Esophagus (tissue), 2 donors: ENCODE measurements around the gene LARP4. TPM values are rescaled to one million over a fixed set of nuclear protein-coding genes. Genes with fewer than 3 reads are reported as not detected.
A peak's percentile ranks its signal among the peaks of the same experiment; 100 is the strongest.
"Not testable (repeated sequence)": the region's sequence is repeated elsewhere in the genome, so short reads cannot be mapped to it uniquely, and the experiment has no call there.

Source experiments
- H3K27ac ChIP-seq, 2 donors: one replicate each; pipeline ENCODE4 v1.5.1; 2013; ENCODE audit warnings: low read depth in 2 of 2, mild to moderate bottlenecking in 2 of 2, inconsistent platforms in 1 of 2, low read length in 1 of 2, moderate library complexity in 1 of 2
- H3K27me3 ChIP-seq, 2 donors: one replicate each; pipeline ENCODE4 v1.6.1; 2013; ENCODE audit warnings: low read length in 2 of 2, control low read depth in 1 of 2, mild to moderate bottlenecking in 1 of 2; ENCODE audit not compliant: insufficient read depth in 2 of 2, control insufficient read depth in 1 of 2
- H3K36me3 ChIP-seq, 2 donors: one replicate each; pipeline ENCODE4 v1.6.1; 2013; ENCODE audit warnings: low read length in 1 of 2; ENCODE audit not compliant: control insufficient read depth in 2 of 2, insufficient read depth in 2 of 2
- H3K4me1 ChIP-seq, 2 donors: one replicate each; pipeline ENCODE4 v1.6.1; 2013; ENCODE audit warnings: low read length in 1 of 2; ENCODE audit not compliant: control insufficient read depth in 2 of 2, insufficient read depth in 2 of 2
- H3K4me3 ChIP-seq, 2 donors: one replicate each; pipeline ENCODE4 v1.5.1; 2013; ENCODE audit warnings: low read length in 2 of 2, mild to moderate bottlenecking in 2 of 2, low read depth in 1 of 2, moderate library complexity in 1 of 2
- H3K9me3 ChIP-seq, 2 donors: one replicate each; pipeline ENCODE4 v1.6.1; 2013; ENCODE audit warnings: mild to moderate bottlenecking in 2 of 2, low read depth in 1 of 2, low read length in 1 of 2, moderate library complexity in 1 of 2; ENCODE audit not compliant: control insufficient read depth in 2 of 2, insufficient read depth in 1 of 2
- WGBS, 2 donors: extraction: QIAGEN DNeasy Blood & Tissue Kit; methylation state at CpG; one replicate each; pipeline ENCODE4 v1.1.7; 2013; 5-methylcytosine and 5-hydroxymethylcytosine counted together
- polyA plus RNA-seq, 2 donors: library from polyadenylated mRNA; stranded (reverse); fragments of 200-250 nt; gene quantifications; one replicate each; pipeline ENCODE4 v1.2.3, GENCODE V29; 2013
- donor health status: healthy with polysubstance abuse.
- donor health status: Bipolar disorder and iron deficiency.

LARP4 gene
- polyA plus RNA-seq, 2 donors: 7.5 to 8.1 TPM

DNA sequence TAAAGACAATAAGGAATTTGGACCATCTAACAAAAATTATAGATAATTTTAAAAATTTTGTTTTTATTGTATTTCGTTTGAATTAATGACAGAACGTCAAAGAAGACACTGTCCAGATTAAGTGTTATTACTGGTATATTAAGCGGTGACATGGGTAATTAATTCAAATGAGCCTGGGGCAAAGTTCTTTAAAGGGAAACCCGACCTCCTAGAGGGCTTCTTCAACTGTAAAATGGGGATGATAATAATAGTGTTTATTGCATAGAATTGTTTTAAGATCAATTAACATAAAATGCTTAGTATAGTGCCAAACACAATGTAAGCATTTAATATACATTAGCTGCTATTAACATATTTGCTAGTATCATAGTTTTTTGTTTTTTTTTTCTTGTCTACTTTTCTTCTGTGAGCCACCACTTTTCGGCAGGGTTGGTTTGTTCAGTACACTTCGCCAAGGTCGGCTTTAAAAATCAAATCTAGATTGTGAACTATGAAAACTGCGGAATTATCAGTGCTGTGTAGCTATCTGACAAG, 514 bp upstream of the LARP4 start:
- H3K4me1 ChIP-seq: no peaks in the 10 kb centered on the region
- no peaks in the 10 kb centered on the region for H3K36me3 ChIP-seq
- peak overlapping the region; percentile 88 to 97 for H3K4me3 ChIP-seq
- 20 to 22% methylated on average over 8 of the region's 8 CpGs for WGBS, 2 donors
- H3K9me3 ChIP-seq: no peaks in the 10 kb centered on the region
- no peaks in the 10 kb centered on the region for H3K27me3 ChIP-seq
- H3K27ac ChIP-seq: peak overlapping the region; percentile 85 to 91

DNA sequence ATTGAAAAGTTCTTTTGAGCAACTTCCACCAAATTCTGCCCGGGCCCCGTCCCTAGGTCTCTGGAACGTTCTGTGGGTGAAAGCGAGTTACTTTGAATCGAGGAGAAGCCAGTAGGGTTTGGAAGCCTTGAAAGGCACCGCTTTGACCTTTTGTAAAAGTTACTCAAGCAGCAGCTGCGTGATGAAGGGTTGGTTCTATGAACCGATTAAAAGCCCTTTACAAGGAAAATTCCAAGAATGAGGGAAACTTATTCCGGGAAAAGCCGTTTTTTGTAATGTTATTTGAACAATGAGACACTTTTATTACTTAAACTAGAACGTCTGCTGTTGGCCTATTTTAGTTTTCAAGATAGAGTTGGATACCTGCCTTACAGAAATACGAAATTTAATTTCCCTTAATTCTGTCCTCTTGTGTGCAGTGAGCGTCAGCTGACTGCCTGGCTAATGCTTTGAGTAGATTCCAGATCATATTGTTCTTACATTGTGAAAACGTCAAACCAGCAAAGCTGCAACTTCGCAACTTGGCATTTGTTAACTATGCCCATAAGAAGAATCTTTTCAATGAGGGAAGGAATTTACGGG, 906 bp downstream of the LARP4 start:
- 1% methylated on average over 16 of the region's 16 CpGs for WGBS, 2 donors
- Histone ChIP-seq H3K4me3 (peak overlapping the region; percentile 88 to 97), H3K9me3 (no peaks in the 10 kb centered on the region), H3K27me3 (no peaks in the 10 kb centered on the region), H3K27ac (peak overlapping the region; percentile 91 to 99), H3K36me3 (no peaks in the 10 kb centered on the region), H3K4me1 (no peaks in the 10 kb centered on the region)

DNA sequence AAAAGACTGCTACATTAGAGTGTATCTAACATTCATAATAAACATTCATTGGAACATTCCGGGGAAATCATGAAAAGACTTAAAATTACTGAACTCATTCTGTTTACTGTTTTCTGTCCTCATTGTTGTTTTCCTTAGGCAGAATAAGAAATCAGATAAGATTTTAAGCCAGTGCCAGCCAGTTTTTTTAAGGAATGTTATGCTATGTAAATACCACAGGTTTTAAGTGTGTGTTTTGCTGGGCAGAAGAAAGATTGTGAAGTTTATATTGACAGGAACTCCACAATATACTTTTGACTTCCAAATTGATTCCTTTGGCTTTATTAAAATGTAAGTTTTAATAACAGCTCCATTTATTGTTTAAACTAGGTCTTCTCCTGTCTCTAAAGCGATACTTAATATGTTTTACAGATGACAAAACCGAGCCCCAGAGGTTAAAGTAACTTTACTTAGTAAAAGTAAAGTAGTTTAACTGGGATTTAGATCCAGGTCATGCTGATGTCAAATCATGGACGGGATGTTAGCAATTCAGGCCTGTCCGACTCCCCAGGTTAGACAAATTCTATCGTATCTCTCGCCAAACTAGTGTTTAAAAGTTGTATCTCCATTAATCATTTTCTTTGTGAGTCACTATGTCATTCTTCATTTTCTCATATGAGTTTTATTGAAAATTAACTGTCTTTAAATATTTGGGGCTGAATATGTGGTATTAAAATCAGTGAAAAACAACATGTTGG, 1.7 kb downstream of the LARP4 start:
- H3K4me3 ChIP-seq: peak overlapping the region in 1 of 2 donors; percentile 97
- no peaks in the 10 kb centered on the region for H3K4me1 ChIP-seq
- H3K27ac ChIP-seq: peak overlapping the region in 1 of 2 donors; percentile 60
- WGBS, 2 donors: 13 to 17% methylated on average over 7 of the region's 7 CpGs
- no peaks in the 10 kb centered on the region for H3K27me3 ChIP-seq
- H3K36me3 ChIP-seq: no peaks in the 10 kb centered on the region
- H3K9me3 ChIP-seq: no peaks in the 10 kb centered on the region

DNA sequence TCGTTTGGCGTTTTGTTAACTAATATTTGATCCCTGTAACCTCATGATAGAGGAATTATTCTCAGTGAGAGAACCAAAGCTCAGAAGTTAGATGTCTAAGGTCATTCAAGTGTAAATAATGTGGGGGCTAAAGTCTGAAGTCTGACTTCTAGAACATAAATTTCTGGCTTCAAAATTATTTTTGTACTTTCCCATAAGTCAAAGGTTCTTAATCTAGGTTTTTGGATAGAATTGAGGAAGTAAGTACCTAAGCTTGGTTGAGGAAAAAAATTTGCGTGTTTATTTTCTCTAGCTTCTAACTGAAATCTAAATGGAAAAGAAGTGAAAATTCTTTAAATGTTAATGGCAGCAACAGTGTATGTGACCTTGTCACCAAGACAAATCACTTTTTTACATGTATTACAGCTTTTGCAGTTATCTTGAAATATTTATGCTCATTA, 2.3 kb downstream of the LARP4 start:
- Histone ChIP-seq H3K36me3 (no peaks in the 10 kb centered on the region), H3K27ac (no peak overlapping the region), H3K4me3 (peak overlapping the region in 1 of 2 donors; percentile 97), H3K27me3 (no peaks in the 10 kb centered on the region), H3K4me1 (no peaks in the 10 kb centered on the region), H3K9me3 (no peaks in the 10 kb centered on the region)
- WGBS, 2 donors: 21 to 23% methylated on average over 3 of the region's 3 CpGs

DNA sequence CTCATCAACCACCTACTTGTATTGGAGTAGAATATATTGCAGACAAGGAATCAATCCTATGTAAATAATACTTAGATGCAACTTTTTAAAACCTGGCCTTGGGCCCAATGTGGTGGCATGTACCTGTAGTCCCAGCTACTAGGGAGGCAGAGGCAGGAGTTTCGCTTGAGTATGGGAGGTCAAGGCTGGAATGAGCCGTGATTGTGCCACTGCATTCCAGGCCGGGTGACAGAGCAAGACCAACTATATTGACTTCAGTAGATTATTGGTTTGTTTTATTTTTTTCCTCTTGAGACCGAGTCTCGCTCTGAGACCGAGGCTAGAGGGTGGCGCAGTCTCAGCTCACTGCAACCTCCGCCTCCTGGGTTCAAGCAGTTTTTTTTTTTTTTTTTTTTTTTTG, 3.6 kb downstream of the LARP4 start:
- no peaks in the 10 kb centered on the region for H3K9me3 ChIP-seq
- H3K27me3 ChIP-seq: no peaks in the 10 kb centered on the region
- 97 to 98% methylated on average over 8 of the region's 8 CpGs for WGBS, 2 donors
- H3K4me1 ChIP-seq: no peaks in the 10 kb centered on the region
- H3K4me3 ChIP-seq: no peak overlapping the region
- H3K27ac ChIP-seq: no peak overlapping the region
- H3K36me3 ChIP-seq: no peaks in the 10 kb centered on the region

DNA sequence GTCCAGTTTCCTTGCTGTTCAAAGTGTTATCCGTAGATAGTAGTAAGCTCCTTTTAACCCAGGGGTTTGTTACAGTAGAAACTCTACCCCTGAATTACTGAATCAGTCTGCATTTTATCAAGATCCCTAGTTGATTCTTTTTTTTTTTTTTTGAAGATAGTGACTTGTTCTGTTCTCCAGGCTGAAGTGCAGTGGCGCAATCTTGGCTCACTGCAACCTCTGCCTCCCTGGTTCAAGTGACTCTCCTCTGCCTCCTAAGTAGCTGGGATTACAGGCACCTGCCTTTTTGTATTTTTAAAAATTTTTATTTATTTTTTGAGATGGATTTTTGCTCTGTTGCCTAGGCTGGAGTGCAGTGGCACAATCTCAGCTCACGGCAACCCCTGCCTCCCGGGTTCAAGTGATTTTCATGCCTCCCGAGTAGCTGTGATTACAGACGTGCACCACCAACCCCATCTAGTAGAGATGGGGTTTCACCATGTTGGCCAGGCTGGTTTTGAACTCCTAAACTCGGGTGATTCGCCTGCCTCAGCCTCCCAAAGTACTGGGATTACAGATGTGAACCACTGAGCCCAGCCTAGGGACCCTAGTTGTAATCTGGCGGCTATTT, 10.5 kb downstream of the LARP4 start:
- Histone ChIP-seq H3K4me3 (no peak overlapping the region), H3K9me3 (no peaks in the 10 kb centered on the region), H3K36me3 (no peaks in the 10 kb centered on the region), H3K27me3 (no peaks in the 10 kb centered on the region), H3K27ac (no peak overlapping the region), H3K4me1 (no peaks in the 10 kb centered on the region)
- WGBS, 2 donors: 95 to 97% methylated on average over 9 of the region's 9 CpGs

DNA sequence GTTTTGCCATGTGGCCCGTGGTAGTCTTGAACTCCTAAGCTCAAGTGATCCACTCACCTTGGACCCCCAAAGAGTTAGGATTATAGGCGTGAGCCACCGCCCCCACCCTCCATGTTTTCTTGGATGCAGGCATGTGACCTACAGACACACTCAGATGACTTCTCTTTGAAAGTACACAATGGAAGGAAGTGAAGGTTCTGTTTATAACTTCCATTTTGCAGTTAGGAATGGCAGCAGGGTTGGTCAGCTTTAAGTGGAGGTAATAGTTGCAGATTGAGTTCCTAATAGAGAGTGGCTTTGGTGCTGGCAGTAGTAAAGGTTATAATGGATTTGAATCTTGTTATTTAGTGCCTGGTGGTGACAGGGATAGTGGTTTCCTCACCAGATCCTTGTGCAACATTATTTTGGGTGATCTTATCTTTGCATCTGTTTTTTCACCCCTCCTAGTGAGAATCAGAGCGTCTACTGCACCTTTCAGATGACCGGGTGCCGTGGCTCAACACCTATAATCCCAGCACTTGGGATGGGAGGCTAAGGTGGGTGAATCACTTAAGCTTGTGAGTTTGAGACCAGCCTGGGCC, 15.3 kb downstream of the LARP4 start:
- H3K27me3 ChIP-seq: no peaks in the 10 kb centered on the region
- peaks cover 0 to 4% of the 10 kb centered on the region in 2 donors for H3K36me3 ChIP-seq
- WGBS, 2 donors: 89 to 94% methylated on average over 6 of the region's 6 CpGs

DNA sequence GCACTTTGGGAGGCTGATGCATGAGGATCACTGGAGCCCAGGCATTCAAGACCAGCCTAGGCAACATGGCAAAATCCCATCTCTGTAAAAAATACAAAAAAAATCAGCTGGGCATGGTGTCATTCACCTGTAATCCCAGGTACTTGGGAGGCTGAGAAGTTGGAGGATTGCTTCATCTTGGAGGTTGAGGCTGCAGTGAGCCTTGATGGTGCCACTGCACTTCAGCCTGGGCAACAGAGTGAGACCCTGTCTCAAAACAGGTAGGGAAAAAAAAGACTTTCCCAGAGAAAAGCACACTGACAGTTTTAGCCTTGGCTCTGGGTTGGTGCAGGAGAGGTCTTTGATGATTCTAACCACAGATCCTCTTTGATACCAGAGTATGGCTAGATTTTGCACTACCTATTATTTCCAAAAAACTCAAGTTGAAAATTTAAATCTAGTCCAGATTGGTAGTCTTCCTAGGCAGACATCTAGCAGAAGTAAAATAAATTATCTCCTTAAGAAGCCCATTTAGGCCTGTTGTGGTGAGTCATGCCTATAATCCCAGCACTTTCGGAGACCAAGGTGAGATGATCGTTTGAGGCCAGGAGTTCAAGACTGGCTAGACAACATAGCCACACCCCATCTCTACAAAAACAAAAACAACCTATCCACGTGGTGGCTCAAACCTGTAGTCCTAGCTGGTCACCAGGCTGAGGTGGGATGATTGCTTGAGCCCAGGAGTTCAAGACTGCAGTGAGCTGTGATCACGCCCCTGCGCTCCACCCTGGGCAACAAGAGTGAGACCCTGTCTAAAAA, 18.6 kb downstream of the LARP4 start:
- no peaks in the 10 kb centered on the region for H3K9me3 ChIP-seq
- peaks cover 0 to 2% of the 10 kb centered on the region in 2 donors for H3K4me1 ChIP-seq
- H3K4me3 ChIP-seq: no peak overlapping the region
- H3K27ac ChIP-seq: peak overlapping the region; percentile 13 to 37
- 67% methylated on average over 5 of the region's 5 CpGs for WGBS, 2 donors
- H3K27me3 ChIP-seq: no peaks in the 10 kb centered on the region
- peaks cover 0 to 4% of the 10 kb centered on the region in 2 donors for H3K36me3 ChIP-seq

More for the DNA sequence above, 15.3 kb downstream of the LARP4 start:
- peaks cover 0 to 2% of the 10 kb centered on the region in 2 donors for H3K4me1 ChIP-seq
- no peaks in the 10 kb centered on the region for H3K9me3 ChIP-seq
- H3K4me3 ChIP-seq: no peak overlapping the region
- no peak overlapping the region for H3K27ac ChIP-seq

DNA sequence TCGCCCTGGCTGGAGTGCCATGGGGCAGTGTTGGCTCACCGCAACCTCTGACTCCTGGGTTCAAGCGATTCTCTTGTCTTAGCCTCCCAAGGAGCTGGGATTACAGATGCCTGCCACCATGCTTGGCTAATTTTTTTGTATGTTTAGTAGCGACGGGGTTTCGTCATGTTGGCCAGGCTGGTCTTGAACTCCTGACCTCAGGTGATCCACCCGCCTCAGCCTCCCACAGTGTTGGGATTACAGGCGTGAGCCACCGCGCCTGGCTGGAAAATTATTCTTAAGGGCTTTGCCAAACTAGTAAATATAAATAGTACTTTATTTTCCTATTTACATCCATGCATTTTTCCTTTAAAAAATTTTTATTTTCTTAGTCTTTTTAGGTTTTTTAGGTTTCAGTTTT, 22.2 kb downstream of the LARP4 start:
- H3K36me3 ChIP-seq, H3K4me3 ChIP-seq, H3K4me1 ChIP-seq, H3K27me3 ChIP-seq, H3K9me3 ChIP-seq, H3K27ac ChIP-seq: not testable (repeated sequence)
- WGBS, 2 donors: 88 to 96% methylated on average over 10 of the region's 10 CpGs
